BLaER1 treated with 17β-estradiol and CSF1 and Interleukin-3, amounts not matched to agents 10 nM and 100 nM (cell line): ENCODE results near the gene MAP2.

Source experiments
- H3K27ac ChIP-seq, 11 experiments: shearing (Covaris generic); formaldehyde crosslinking; 2 replicates each; pipeline ENCODE4 v1.8.1; 2022
- H3K27me3 ChIP-seq, 11 experiments: shearing (Covaris generic); formaldehyde crosslinking; 2 replicates each; pipeline ENCODE4 v1.8.1; 2022
- H3K36me3 ChIP-seq, 11 experiments: shearing (Covaris generic); formaldehyde crosslinking; 2 replicates each; pipeline ENCODE4 v1.8.1; 2022
- H3K4me1 ChIP-seq, 10 experiments: shearing (Covaris generic); formaldehyde crosslinking; 2 replicates each; pipeline ENCODE4 v1.8.1; 2022
- H3K4me2 ChIP-seq, 11 experiments: shearing (Covaris generic); formaldehyde crosslinking; 2 replicates each; pipeline ENCODE4 v1.8.1; 2022
- H3K4me3 ChIP-seq, 10 experiments: shearing (Covaris generic); formaldehyde crosslinking; 2 replicates each; pipeline ENCODE4 v1.8.1; 2022
- H3K9ac ChIP-seq, 11 experiments: shearing (Covaris generic); formaldehyde crosslinking; 2 replicates each; pipeline ENCODE4 v1.8.1; 2022
- H3K9me3 ChIP-seq, 11 experiments: shearing (Covaris generic); formaldehyde crosslinking; replicated peaks in 1 of 11; 2 replicates each; pipeline ENCODE4 v1.8.1; 2022
- H4K20me1 ChIP-seq, 11 experiments: shearing (Covaris generic); formaldehyde crosslinking; 2 replicates each; pipeline ENCODE4 v1.8.1; 2022
- Cebpa-rat ChIP-seq, 11 experiments: shearing (Covaris generic); IDR thresholded peaks; 2 replicates each; pipeline ENCODE4 v1.8.1; 2022

MAP2 gene

DNA sequence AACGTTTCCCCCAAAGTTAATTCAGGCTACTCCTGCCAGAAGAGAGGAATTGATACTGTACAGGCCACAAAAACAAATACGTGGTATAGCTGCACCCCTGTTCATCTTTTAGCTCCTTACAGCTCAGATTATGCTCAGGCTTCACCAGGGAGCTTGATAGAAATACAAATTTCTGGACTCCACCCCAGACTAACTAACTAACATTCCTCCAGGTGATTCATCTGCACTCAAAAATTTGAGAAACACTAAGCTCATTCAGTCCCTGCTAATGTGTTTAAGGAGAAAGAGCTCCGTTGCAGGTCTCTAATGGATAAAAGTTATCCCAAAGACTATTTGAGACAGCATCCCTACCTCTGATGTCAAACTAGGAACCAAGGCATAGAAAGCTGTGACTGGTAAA, 311.0 kb downstream of the MAP2 start:
- Histone ChIP-seq H3K27ac (no peak overlapping the region), H3K4me1 (no peaks in the 10 kb centered on the region), H4K20me1 (no peaks in the 10 kb centered on the region), H3K9ac (no peak overlapping the region), H3K36me3 (0 out of 22 replicates have a peak, but pooled peaks cover 0 to 4% (median 0%) of the 10 kb centered on the region in 11 experiments), H3K4me3 (no peak overlapping the region), H3K9me3 (no peaks in the 10 kb centered on the region), H3K27me3 (no peaks in the 10 kb centered on the region), H3K4me2 (no peak overlapping the region)
- TF ChIP-seq Cebpa-rat (IDR thresholded peaks at IDR 0.05), result no peak

DNA sequence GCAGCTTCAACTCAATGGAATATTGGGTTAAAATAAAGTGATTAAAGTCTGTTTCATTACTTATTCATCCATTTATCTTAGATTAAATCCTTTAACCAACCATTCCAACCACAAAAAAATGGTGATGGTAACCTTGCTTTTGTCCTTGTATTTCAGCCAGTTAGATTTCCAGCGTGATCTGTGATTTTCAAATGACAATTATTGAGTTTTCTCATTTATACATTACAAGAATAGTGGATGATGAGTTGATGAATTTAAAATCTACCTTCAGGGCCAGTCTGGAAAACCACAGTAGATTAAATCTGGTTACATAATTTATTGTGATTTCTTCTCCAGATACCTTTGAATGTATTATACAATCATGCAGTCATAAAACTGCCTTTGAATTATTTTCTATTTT, 318.1 kb downstream of the MAP2 start:
- no peaks in the 10 kb centered on the region for H3K36me3 ChIP-seq
- no peak overlapping the region for H3K9ac ChIP-seq
- H3K27ac ChIP-seq, result no peak overlapping the region
- peaks cover 0 to 3% (median 0%) of the 10 kb centered on the region in 11 experiments; a peak in 1 of 22 replicates for H3K9me3 ChIP-seq
- no peaks in the 10 kb centered on the region for H3K27me3 ChIP-seq
- H3K4me2 ChIP-seq, result no peak overlapping the region
- no peaks in the 10 kb centered on the region for H4K20me1 ChIP-seq
- TF ChIP-seq Cebpa-rat (IDR thresholded peaks at IDR 0.05), result no peak
- no peaks in the 10 kb centered on the region for H3K4me1 ChIP-seq
- no peak overlapping the region for H3K4me3 ChIP-seq

DNA sequence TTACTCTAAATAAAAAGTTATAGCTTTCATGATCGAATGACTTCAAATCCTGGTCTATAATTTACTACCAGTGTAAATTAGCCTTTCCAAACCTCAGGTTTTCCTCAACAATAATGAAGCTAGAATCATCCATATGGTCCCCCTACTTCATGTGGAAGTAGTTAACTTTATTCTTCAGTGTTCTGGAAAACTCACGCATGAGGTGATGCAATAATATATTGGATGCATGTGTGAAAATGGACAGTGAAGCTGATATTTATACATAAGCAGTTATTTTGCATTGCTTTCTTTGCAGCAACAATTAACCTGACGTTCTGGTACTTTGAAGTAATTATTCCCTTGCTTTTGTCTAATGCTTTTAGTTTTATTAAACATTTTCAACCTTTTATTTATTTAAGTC, 329.2 kb downstream of the MAP2 start:
- TF ChIP-seq Cebpa-rat (IDR thresholded peaks at IDR 0.05), result no peak
- H3K4me2 ChIP-seq, result no peak overlapping the region
- H3K27me3 ChIP-seq, result no peaks in the 10 kb centered on the region
- H4K20me1 ChIP-seq, result no peaks in the 10 kb centered on the region
- H3K27ac ChIP-seq, result no peak overlapping the region
- no peaks in the 10 kb centered on the region for H3K36me3 ChIP-seq
- no peaks in the 10 kb centered on the region for H3K4me1 ChIP-seq
- H3K9ac ChIP-seq, result no peak overlapping the region
- H3K9me3 ChIP-seq, result no peaks in the 10 kb centered on the region; a peak in 1 of 22 replicates
- no peak overlapping the region for H3K4me3 ChIP-seq

DNA sequence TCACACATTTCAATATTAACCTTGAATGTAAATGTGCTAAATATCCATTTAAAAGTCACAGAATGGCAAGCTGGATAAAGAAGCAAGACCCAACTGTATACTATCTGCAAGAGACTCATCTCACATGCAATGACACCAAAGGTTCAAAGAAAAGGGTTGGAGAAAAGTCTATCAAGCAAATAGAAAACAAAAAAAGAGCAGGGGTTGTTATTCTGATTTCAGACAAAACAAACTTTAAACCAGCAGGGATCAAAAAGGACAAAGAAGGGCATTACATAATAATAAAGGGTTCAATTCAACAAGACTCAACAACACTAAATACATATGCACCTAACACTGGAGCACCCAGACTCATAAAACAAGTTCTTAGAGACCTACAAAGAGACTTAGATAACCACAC, 333.3 kb downstream of the MAP2 start:
- no peaks in the 10 kb centered on the region for H4K20me1 ChIP-seq
- H3K27me3 ChIP-seq, result no peaks in the 10 kb centered on the region
- H3K27ac ChIP-seq, result no peak overlapping the region
- H3K4me3 ChIP-seq, result no peak overlapping the region
- H3K4me2 ChIP-seq, result no peak overlapping the region
- H3K36me3 ChIP-seq, result no peaks in the 10 kb centered on the region
- no peak overlapping the region for H3K9ac ChIP-seq
- H3K9me3 ChIP-seq, result no peaks in the 10 kb centered on the region; a peak in 2 of 22 replicates
- no peak for TF ChIP-seq Cebpa-rat (IDR thresholded peaks at IDR 0.05)
- peaks cover 0 to 2% (median 0%) of the 10 kb centered on the region in 10 experiments; a peak in 3 of 20 replicates for H3K4me1 ChIP-seq

DNA sequence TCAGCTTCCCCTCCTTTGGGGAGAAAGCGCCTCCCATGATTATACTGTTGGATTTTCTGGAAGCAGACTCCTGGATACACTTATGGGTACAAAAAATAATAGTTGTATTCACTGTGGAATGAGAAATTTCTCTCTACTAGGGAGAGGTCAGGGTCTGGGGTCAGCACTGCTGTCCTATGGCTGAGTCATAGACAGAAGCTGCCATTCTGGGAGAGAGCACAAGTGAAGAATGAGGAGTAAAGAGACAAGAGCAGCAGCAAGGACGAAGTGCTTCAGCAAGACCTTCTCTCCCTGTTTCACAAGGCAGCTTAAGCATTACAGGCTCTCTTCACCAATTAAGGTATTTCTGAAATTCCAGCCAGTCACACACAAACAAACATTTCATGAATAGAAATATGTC, 337.7 kb downstream of the MAP2 start:
- H3K27me3 ChIP-seq, result no peaks in the 10 kb centered on the region

DNA sequence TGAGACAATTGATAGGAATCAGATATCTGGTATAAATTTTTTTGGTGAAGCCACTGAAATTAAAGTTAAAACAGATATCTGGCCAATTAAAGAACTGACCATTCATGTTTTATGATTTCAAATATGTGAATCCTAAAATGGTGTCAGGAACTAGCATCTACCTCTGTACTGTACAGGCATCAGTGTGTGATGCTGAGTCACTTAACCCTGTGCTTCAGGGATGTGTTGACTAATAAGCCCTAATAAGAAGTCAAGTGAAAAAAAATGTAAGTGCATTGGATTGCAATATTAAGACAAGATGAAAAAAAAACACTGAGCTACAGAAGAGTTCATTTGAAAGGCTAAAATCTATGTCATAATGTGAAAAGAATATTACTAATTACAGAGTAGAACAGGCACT, 338.7 kb downstream of the MAP2 start:
- no peaks in the 10 kb centered on the region; a peak in 1 of 22 replicates for H3K9me3 ChIP-seq
- H3K9ac ChIP-seq, result no peak overlapping the region

More for the DNA sequence above, 337.7 kb downstream of the MAP2 start:
- Histone ChIP-seq H3K4me2 (no peak overlapping the region), H3K27ac (no peak overlapping the region), H3K4me3 (no peak overlapping the region), H4K20me1 (no peaks in the 10 kb centered on the region), H3K4me1 (peaks cover 0 to 20% (median 15%) of the 10 kb centered on the region in 10 experiments; a peak in 16 of 20 replicates), H3K9me3 (no peaks in the 10 kb centered on the region; a peak in 1 of 22 replicates), H3K36me3 (no peaks in the 10 kb centered on the region), H3K9ac (no peak overlapping the region)
- no peak for TF ChIP-seq Cebpa-rat (IDR thresholded peaks at IDR 0.05)

DNA sequence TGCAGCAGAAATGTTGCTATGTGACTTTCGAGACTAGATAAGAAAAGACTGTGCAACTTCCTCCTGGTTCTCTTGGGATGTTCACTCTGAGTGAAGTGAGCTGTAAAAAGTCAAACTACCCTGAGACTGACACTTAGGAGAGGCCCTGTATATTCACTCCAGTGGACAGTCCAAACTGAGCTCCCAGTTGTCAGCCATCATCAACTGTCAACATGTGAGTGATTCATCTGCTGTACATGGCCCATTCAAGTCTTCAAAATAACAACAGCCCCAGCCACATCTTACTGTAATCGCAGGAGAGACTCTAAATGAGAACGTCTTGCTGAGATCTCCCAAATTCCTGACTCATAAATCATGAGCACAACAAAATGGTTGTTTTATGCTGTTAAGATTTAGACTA, 339.3 kb downstream of the MAP2 start:
- TF ChIP-seq Cebpa-rat (IDR thresholded peaks at IDR 0.05), result no peak
- Histone ChIP-seq H3K27me3 (no peaks in the 10 kb centered on the region), H3K9me3 (no peaks in the 10 kb centered on the region; a peak in 1 of 22 replicates), H3K4me1 (peaks cover 0 to 20% (median 15%) of the 10 kb centered on the region in 10 experiments; a peak in 16 of 20 replicates), H3K36me3 (no peaks in the 10 kb centered on the region), H4K20me1 (no peaks in the 10 kb centered on the region), H3K4me2 (peak overlapping the region in 9 of 11 experiments; percentile 11 to 69 (median 54); a peak in 18 of 22 replicates), H3K27ac (peak overlapping the region in 4 of 11 experiments; percentile 6 to 13 (median 10); a peak in 1 of 22 replicates), H3K4me3 (no peak overlapping the region), H3K9ac (no peak overlapping the region)

More for the DNA sequence above, 338.7 kb downstream of the MAP2 start:
- Histone ChIP-seq H3K27me3 (no peaks in the 10 kb centered on the region), H4K20me1 (no peaks in the 10 kb centered on the region), H3K36me3 (no peaks in the 10 kb centered on the region), H3K4me2 (peak overlapping the region in 9 of 11 experiments; percentile 11 to 69 (median 54); a peak in 16 of 22 replicates), H3K4me3 (no peak overlapping the region), H3K4me1 (peaks cover 0 to 20% (median 15%) of the 10 kb centered on the region in 10 experiments; a peak in 16 of 20 replicates), H3K27ac (peak overlapping the region in 5 of 11 experiments; percentile 6 to 19 (median 12); a peak in 2 of 22 replicates)
- no peak for TF ChIP-seq Cebpa-rat (IDR thresholded peaks at IDR 0.05)

DNA sequence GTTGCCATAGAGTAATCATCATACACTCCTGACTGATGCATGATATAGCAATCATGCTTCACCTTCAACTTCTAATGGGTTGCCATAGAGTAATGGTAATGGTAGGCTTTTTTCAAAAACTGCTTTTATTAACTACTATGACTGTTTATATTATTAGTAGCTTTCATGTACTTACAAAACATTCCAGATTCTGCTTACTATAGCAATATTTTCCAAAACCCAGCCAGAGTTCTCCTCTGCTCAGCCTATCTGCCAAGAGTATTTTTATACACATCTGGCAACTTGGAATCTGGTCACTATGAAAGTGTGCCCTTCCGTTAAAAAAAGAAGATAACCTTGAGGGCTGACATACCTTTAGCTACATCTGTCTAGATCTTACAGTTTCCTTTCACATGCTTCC, 342.8 kb downstream of the MAP2 start:
- TF ChIP-seq Cebpa-rat (IDR thresholded peaks at IDR 0.05), result no peak
- H3K4me1 ChIP-seq, result peaks cover 0 to 20% (median 15%) of the 10 kb centered on the region in 10 experiments; a peak in 16 of 20 replicates
- no peak overlapping the region for H3K4me2 ChIP-seq
- no peak overlapping the region for H3K9ac ChIP-seq
- H4K20me1 ChIP-seq, result no peaks in the 10 kb centered on the region
- H3K36me3 ChIP-seq, result no peaks in the 10 kb centered on the region
- no peaks in the 10 kb centered on the region for H3K27me3 ChIP-seq
- H3K4me3 ChIP-seq, result no peak overlapping the region
- peaks cover 0 to 4% (median 1%) of the 10 kb centered on the region in 11 experiments; a peak in 6 of 22 replicates for H3K9me3 ChIP-seq
- no peak overlapping the region for H3K27ac ChIP-seq

DNA sequence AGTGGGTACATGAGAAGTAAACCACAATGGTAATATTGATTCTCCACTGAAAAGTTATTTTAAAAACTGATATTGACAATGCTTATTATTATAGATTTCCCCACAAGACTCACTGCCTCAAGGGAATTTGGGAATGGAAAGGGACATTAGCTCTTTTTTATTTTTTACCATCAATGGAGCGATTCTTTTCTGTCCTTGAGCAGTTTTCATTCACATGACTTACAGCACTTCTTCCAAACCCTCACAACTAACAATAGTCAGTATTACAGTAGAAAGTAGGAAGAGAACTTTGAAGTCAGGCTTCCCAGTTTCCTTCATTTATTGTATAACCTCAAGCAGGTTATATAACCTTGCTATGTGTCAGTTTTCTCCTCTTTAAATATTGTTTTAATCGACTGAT, 343.5 kb downstream of the MAP2 start:
- H3K4me3 ChIP-seq, result no peak overlapping the region
- TF ChIP-seq Cebpa-rat (IDR thresholded peaks at IDR 0.05), result no peak
- no peaks in the 10 kb centered on the region for H4K20me1 ChIP-seq
- H3K4me2 ChIP-seq, result no peak overlapping the region
- no peak overlapping the region for H3K9ac ChIP-seq
- no peak overlapping the region for H3K27ac ChIP-seq
- peaks cover 0 to 17% (median 15%) of the 10 kb centered on the region in 10 experiments; a peak in 16 of 20 replicates for H3K4me1 ChIP-seq
- no peaks in the 10 kb centered on the region for H3K27me3 ChIP-seq
- peaks cover 0 to 9% (median 4%) of the 10 kb centered on the region in 11 experiments; a peak in 6 of 22 replicates for H3K9me3 ChIP-seq
- no peaks in the 10 kb centered on the region for H3K36me3 ChIP-seq

DNA sequence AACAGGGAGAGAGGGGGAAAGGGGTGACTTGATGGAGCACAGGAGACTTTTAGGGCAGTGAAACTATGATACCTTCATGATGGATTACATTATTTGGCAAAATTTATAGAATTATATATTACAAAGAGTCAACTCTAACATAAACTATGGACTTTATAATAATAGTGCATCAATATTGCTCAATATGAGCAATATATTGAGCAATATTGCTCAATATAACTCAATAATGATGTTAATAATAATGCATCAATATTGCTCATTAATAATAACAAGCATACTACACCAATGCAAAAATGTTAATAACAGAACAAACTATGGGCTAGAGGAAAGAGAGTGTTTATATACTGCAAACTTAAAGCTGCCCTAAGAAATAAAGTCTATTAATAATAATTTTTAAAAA, 344.7 kb downstream of the MAP2 start:
- H3K27me3 ChIP-seq, result no peaks in the 10 kb centered on the region

More for the DNA sequence above, 344.7 kb downstream of the MAP2 start:
- Histone ChIP-seq H3K27ac (no peak overlapping the region), H3K4me2 (no peak overlapping the region), H3K9me3 (peaks cover 0 to 9% (median 4%) of the 10 kb centered on the region in 11 experiments; a peak in 6 of 22 replicates), H3K9ac (no peak overlapping the region), H3K4me1 (peaks cover 0 to 4% (median 2%) of the 10 kb centered on the region in 10 experiments; a peak in 12 of 20 replicates), H3K4me3 (no peak overlapping the region), H4K20me1 (no peaks in the 10 kb centered on the region), H3K36me3 (no peaks in the 10 kb centered on the region)
- TF ChIP-seq Cebpa-rat (IDR thresholded peaks at IDR 0.05), result no peak
